HCT116 (cell line): ENCODE measurements around the gene NOS1. TPM values are rescaled to one million over a fixed set of nuclear protein-coding genes. Genes with fewer than 3 reads are reported as not detected.

Experiments used
- ATAC-seq: fragments of 200-7000 bp; cut with Tn5 transposase; 2 replicates; pipeline ENCODE4 v1.9.1; 2020; ENCODE audit warnings: mild to moderate bottlenecking, moderate library complexity
- BruUV-seq: library from RNA; stranded (reverse); fragments of 400-500 nt; replicated peaks from 2 replicates; lab custom pipeline; 2021; lab: Mats Ljungman, UMichigan
- CTCF ChIA-PET: fragments of 300-600 bp; sonication (Branson Sonifier 250); formaldehyde crosslinking; loops from one replicate; lab custom pipeline; 2021; ENCODE audit warnings: antibody characterized with exemption; lab: Charles Lee
- POLR2A ChIA-PET: fragments of 300-600, 350-600 bp; sonication (Branson Sonifier 250); formaldehyde crosslinking; loops from one replicate; lab custom pipeline; 2021; ENCODE audit warnings: antibody characterized with exemption; lab: Charles Lee
- RAD21 ChIA-PET, 2 experiments: fragments of 300-600 bp; sonication (Branson Sonifier 250); formaldehyde crosslinking; loops; one replicate each; lab custom pipeline; 2023; ENCODE audit warnings: low total read pairs in 2 of 2; ENCODE audit not compliant: uncharacterized antibody in 2 of 2, unreplicated experiment in 2 of 2, low non-redundant PET in 1 of 2; lab: Charles Lee
- DNase-seq: peaks from one replicate; pipeline ENCODE4 v3.0.0-alpha.2; 2010; ENCODE audit warnings: low read depth, low spot score
- H2AFZ ChIP-seq: fragments of 200-600 bp; shearing (Covaris generic), sonication (generic); 2 replicates; pipeline ENCODE4 v1.6.1; 2017; ENCODE audit warnings: low read depth, mixed run types, mixed read lengths, antibody characterized with exemption, low read length; ENCODE audit not compliant: poor library complexity, severe bottlenecking
- H3K27ac ChIP-seq: 2 replicates; pipeline ENCODE4 v1.5.1; 2012; ENCODE audit warnings: low read depth, low read length
- H3K27me3 ChIP-seq: fragments of 200-600 bp; sonication (generic); 2 replicates; pipeline ENCODE4 v1.6.1; 2016; ENCODE audit warnings: mixed run types, low read length, mixed read lengths; ENCODE audit not compliant: insufficient read depth
- H3K36me3 ChIP-seq, 2 experiments: fragments of 200-500 bp in 1 of 2; fragments of 200-600 bp in 1 of 2; sonication (Bioruptor generic) in 1 of 2; sonication (generic) in 1 of 2; 2 replicates each; pipeline versions ENCODE4 v1.5.1 to v1.6.1; 2014 to 2016; ENCODE audit warnings: low read length in 2 of 2, inconsistent platforms in 1 of 2, mixed read lengths in 1 of 2, mixed run types in 1 of 2; ENCODE audit not compliant: insufficient read depth in 2 of 2, control insufficient read depth in 1 of 2
- H3K4me1 ChIP-seq, 2 experiments: fragments of 200-600 bp in 1 of 2; sonication (generic) in 1 of 2; 2 replicates each; pipeline versions ENCODE4 v1.5.1 to v1.6.1; 2012 to 2017; ENCODE audit warnings: low read length in 2 of 2, inconsistent platforms in 1 of 2, mild to moderate bottlenecking in 1 of 2, mixed read lengths in 1 of 2, mixed run types in 1 of 2, moderate library complexity in 1 of 2; ENCODE audit not compliant: insufficient read depth in 2 of 2, control insufficient read depth in 1 of 2
- H3K4me2 ChIP-seq: fragments of 200-600 bp; sonication (generic); 2 replicates; pipeline ENCODE4 v1.6.1; 2017; ENCODE audit warnings: mixed run types, low read length, mixed read lengths
- H3K4me3 ChIP-seq, 2 experiments: fragments of 200-600 bp in 1 of 2; sonication (generic) in 1 of 2; replicated peaks in 1 of 2; 2 replicates each; pipeline ENCODE4 v1.5.1; 2011 to 2016; ENCODE audit warnings: low read length in 2 of 2, control low read depth in 1 of 2, low read depth in 1 of 2, mild to moderate bottlenecking in 1 of 2, mixed read lengths in 1 of 2, mixed run types in 1 of 2
- H3K79me2 ChIP-seq: fragments of 200-600 bp; sonication (generic); 2 replicates; pipeline ENCODE4 v1.6.1; 2017; ENCODE audit warnings: mild to moderate bottlenecking, mixed run types, low read length, moderate library complexity, mixed read lengths; ENCODE audit not compliant: insufficient read depth
- H3K9ac ChIP-seq: fragments of 200-600 bp; sonication (generic); 2 replicates; pipeline ENCODE4 v1.6.1; 2016; ENCODE audit warnings: low read length, mixed read lengths
- H3K9me2 ChIP-seq: fragments of 200-600 bp; sonication (generic), shearing (Covaris generic); 2 replicates; pipeline ENCODE4 v1.6.1; 2017; ENCODE audit warnings: mixed run types, mild to moderate bottlenecking, moderate library complexity; ENCODE audit not compliant: insufficient read depth
- H3K9me3 ChIP-seq, 2 experiments: fragments of 200-500 bp in 1 of 2; fragments of 200-600 bp in 1 of 2; sonication (Bioruptor generic) in 1 of 2; sonication (generic) in 1 of 2; 2 replicates each; pipeline ENCODE4 v1.6.1; 2014 to 2017; ENCODE audit warnings: low read length in 2 of 2, mixed read lengths in 2 of 2, inconsistent platforms in 1 of 2, low read depth in 1 of 2, mild to moderate bottlenecking in 1 of 2, mixed run types in 1 of 2, moderate library complexity in 1 of 2; ENCODE audit not compliant: control insufficient read depth in 1 of 2, insufficient read depth in 1 of 2
- H4K20me1 ChIP-seq: fragments of 200-600 bp; sonication (generic), shearing (Covaris generic); 2 replicates; pipeline ENCODE4 v1.6.1; 2017; ENCODE audit warnings: mixed run types, mild to moderate bottlenecking, moderate library complexity; ENCODE audit not compliant: insufficient read depth
- CBX3 ChIP-seq: IDR thresholded peaks from 2 replicates; pipeline ENCODE4 v1.6.1; 2012; ENCODE audit warnings: low read depth
- CEBPB ChIP-seq: IDR thresholded peaks from 2 replicates; pipeline ENCODE4 v1.6.1; 2012; ENCODE audit warnings: low read depth
- EGR1 ChIP-seq: IDR thresholded peaks from 2 replicates; pipeline ENCODE4 v1.6.1; 2012; ENCODE audit warnings: low read depth
- ELF1 ChIP-seq: IDR thresholded peaks from 2 replicates; pipeline ENCODE4 v1.6.1; 2012; ENCODE audit warnings: low read depth, borderline replicate concordance
- EZH2 ChIP-seq: fragments of 200-600 bp; sonication (generic); IDR thresholded peaks from 2 replicates; pipeline ENCODE4 v1.6.1; 2017; ENCODE audit warnings: antibody characterized with exemption, mixed run types
- EZH2phosphoT487 ChIP-seq: fragments of 200-600 bp; IDR thresholded peaks from 2 replicates; pipeline ENCODE4 v1.6.1; 2018; ENCODE audit warnings: antibody characterized with exemption, borderline replicate concordance
- FOSL1 ChIP-seq: IDR thresholded peaks from 2 replicates; pipeline ENCODE4 v1.6.1; 2012; ENCODE audit warnings: low read depth
- JUND ChIP-seq: IDR thresholded peaks from 2 replicates; pipeline ENCODE4 v1.6.1; 2012
- POLR2A ChIP-seq: IDR thresholded peaks from 2 replicates; pipeline ENCODE4 v1.7.0; 2011; ENCODE audit warnings: borderline replicate concordance; ENCODE audit not compliant: insufficient read depth, insufficient read length; ENCODE audit errors: extremely low read depth
- POLR2AphosphoS5 ChIP-seq: IDR thresholded peaks from 2 replicates; pipeline ENCODE4 v1.6.1; 2011; ENCODE audit warnings: mild to moderate bottlenecking, low read depth, low read length, moderate library complexity
- RAD21 ChIP-seq: IDR thresholded peaks from 2 replicates; pipeline ENCODE4 v1.6.1; 2012; ENCODE audit warnings: low read depth, mild to moderate bottlenecking
- SIN3A ChIP-seq: IDR thresholded peaks from 2 replicates; pipeline ENCODE4 v1.6.1; 2012; ENCODE audit warnings: low read depth
- SP1 ChIP-seq: IDR thresholded peaks from 2 replicates; pipeline ENCODE4 v1.6.1; 2012; ENCODE audit warnings: low read depth
- SRF ChIP-seq: IDR thresholded peaks from 2 replicates; pipeline ENCODE4 v1.6.1; 2012; ENCODE audit warnings: low read depth
- TCF7L2 ChIP-seq: IDR thresholded peaks from 2 replicates; pipeline ENCODE4 v1.7.0; 2011; ENCODE audit warnings: borderline replicate concordance, inconsistent platforms; ENCODE audit not compliant: insufficient read depth, insufficient read length; ENCODE audit errors: extremely low read depth
- YY1 ChIP-seq: IDR thresholded peaks from 2 replicates; pipeline ENCODE4 v1.6.1; 2011; ENCODE audit warnings: low read length, low read depth, moderate library complexity, mild to moderate bottlenecking; ENCODE audit not compliant: insufficient replicate concordance; ENCODE audit errors: extremely low read depth
- ZFX ChIP-seq: fragments of 450-650 bp; IDR thresholded peaks from 2 replicates; pipeline ENCODE4 v1.6.1; 2017
- ZNF274 ChIP-seq: fragments of 200-500 bp; sonication (Bioruptor generic); IDR thresholded peaks from 2 replicates; pipeline ENCODE4 v1.6.1; 2014; ENCODE audit warnings: mild to moderate bottlenecking, low read depth, low read length, inconsistent platforms
- intact Hi-C: fragments of 100-400 bp; cut with micrococcal nuclease; formaldehyde crosslinking; loops from 2 replicates; pipeline ENCODE4 v1.10.0; 2022
- total RNA-seq: library from RNA; stranded (reverse); gene quantifications from one replicate; pipeline ENCODE4 v1.2.1, GENCODE V29; 2021; ENCODE audit not compliant: unreplicated experiment
- TF ChIP-seq, protein P1 (sequence below): IDR thresholded peaks from 2 replicates; pipeline ENCODE4 v1.6.1; 2012
- TF ChIP-seq, protein P2 (sequence below): IDR thresholded peaks from 2 replicates; pipeline ENCODE4 v1.6.1; 2012; ENCODE audit warnings: low read depth
- TF ChIP-seq, protein P3 (sequence below): IDR thresholded peaks from 2 replicates; pipeline ENCODE4 v1.6.1; 2012
- TF ChIP-seq, protein P4 (sequence below): IDR thresholded peaks from 2 replicates; pipeline ENCODE4 v1.6.1; 2011; ENCODE audit warnings: mild to moderate bottlenecking, low read length, moderate library complexity; ENCODE audit not compliant: insufficient replicate concordance; ENCODE audit errors: extremely low read depth

Gene NOS1
- total RNA-seq, 1 experiment from 2014 or later: 0.22 TPM

DNA sequence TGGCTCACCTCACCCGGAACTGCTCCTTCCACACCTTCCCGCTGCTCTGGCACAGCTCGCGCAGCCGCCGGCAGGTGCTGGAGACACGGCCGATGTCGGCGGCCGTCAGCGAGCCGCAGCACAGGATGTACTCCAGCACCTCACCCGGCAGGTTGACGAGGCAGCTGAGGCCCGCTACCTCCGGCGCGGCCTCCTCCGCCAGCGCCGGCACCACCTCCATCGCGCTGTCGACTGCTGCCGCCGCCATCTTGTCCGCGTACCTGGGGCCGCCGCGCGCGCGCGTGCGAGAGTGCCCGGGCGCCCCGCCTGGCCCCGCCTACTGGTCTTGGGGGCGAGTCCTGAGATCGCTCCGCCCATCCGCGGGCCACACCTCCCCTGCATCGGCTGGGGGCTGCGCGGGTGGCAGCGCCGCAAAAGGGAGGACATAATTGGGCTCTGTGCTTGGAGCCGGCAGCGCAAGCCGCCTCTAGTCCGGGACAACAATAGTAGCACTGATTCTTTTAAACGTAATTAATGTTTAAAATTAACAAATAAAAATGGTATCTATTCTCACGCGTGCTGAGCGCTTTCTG is 171.1 kb downstream of the NOS1 start, which contains the start of gene FBXO21:
Gene FBXO21 (minus strand): TSS at position 261 of the 572 bp plus-strand sequence. CDS start 14 bp downstream, at position 247.
- no peak within 1 kb of the TSS for H2AFZ ChIP-seq
- H3K4me1 ChIP-seq: peaks cover 13 to 30% of the 10 kb centered on the region in 2 experiments; a peak in 3 of 4 replicates
- no TSS peak for BruUV-seq
- no peaks in the 10 kb centered on the region for H4K20me1 ChIP-seq
- intact Hi-C loops: no loop called here
- RAD21 ChIA-PET: no interaction called here
- H3K9me3 ChIP-seq: peaks cover 0 to 4% of the 10 kb centered on the region in 2 experiments; a peak in 1 of 4 replicates
- peak within 1 kb of the TSS; percentile 59; the same call in 1 of the 2 replicates for H3K27ac ChIP-seq
- CTCF ChIA-PET: no interaction called here
- H3K79me2 ChIP-seq: peaks cover 28% of the 10 kb centered on the region
- H3K9ac ChIP-seq: peak within 1 kb of the TSS; percentile 79
- H3K27me3 ChIP-seq: no peaks in the 10 kb centered on the region
- H3K4me2 ChIP-seq: peak within 1 kb of the TSS; percentile 93
- peaks cover 5 to 15% of the 10 kb centered on the region in 2 experiments for H3K36me3 ChIP-seq
- peak; percentile 69 for DNase-seq
- POLR2A ChIA-PET: no interaction called here
- H3K9me2 ChIP-seq: no peaks in the 10 kb centered on the region
- peak; percentile 91 for ATAC-seq
- H3K4me3 ChIP-seq: peak within 1 kb of the TSS; percentile 89 to 91
- no peak for TF ChIP-seq JUND
- no peak for TF ChIP-seq ELF1
- TF ChIP-seq, protein P1, sequence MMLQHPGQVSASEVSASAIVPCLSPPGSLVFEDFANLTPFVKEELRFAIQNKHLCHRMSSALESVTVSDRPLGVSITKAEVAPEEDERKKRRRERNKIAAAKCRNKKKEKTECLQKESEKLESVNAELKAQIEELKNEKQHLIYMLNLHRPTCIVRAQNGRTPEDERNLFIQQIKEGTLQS: no peak
- TF ChIP-seq POLR2AphosphoS5: peak; percentile 98
- TF ChIP-seq, protein P2, sequence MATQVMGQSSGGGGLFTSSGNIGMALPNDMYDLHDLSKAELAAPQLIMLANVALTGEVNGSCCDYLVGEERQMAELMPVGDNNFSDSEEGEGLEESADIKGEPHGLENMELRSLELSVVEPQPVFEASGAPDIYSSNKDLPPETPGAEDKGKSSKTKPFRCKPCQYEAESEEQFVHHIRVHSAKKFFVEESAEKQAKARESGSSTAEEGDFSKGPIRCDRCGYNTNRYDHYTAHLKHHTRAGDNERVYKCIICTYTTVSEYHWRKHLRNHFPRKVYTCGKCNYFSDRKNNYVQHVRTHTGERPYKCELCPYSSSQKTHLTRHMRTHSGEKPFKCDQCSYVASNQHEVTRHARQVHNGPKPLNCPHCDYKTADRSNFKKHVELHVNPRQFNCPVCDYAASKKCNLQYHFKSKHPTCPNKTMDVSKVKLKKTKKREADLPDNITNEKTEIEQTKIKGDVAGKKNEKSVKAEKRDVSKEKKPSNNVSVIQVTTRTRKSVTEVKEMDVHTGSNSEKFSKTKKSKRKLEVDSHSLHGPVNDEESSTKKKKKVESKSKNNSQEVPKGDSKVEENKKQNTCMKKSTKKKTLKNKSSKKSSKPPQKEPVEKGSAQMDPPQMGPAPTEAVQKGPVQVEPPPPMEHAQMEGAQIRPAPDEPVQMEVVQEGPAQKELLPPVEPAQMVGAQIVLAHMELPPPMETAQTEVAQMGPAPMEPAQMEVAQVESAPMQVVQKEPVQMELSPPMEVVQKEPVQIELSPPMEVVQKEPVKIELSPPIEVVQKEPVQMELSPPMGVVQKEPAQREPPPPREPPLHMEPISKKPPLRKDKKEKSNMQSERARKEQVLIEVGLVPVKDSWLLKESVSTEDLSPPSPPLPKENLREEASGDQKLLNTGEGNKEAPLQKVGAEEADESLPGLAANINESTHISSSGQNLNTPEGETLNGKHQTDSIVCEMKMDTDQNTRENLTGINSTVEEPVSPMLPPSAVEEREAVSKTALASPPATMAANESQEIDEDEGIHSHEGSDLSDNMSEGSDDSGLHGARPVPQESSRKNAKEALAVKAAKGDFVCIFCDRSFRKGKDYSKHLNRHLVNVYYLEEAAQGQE: no peak
- peak; percentile 47 for TF ChIP-seq EGR1
- TF ChIP-seq ZFX: peak; percentile 91
- TF ChIP-seq TCF7L2: no peak
- no peak; the same call in 1 of the 2 replicates for TF ChIP-seq SRF
- peak; percentile 90 for TF ChIP-seq SIN3A
- TF ChIP-seq CBX3: 0 out of 2 replicates have a peak, but pooled peaks have one; percentile 42
- TF ChIP-seq RAD21: no peak; the same call in 1 of the 2 replicates
- TF ChIP-seq SP1: peak; percentile 25; the same call in 1 of the 2 replicates
- TF ChIP-seq YY1: peak; percentile 97
- TF ChIP-seq, protein P3, sequence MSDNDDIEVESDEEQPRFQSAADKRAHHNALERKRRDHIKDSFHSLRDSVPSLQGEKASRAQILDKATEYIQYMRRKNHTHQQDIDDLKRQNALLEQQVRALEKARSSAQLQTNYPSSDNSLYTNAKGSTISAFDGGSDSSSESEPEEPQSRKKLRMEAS: peak; percentile 65
- no peak for TF ChIP-seq EZH2phosphoT487
- TF ChIP-seq FOSL1: no peak
- peak; percentile 89 for TF ChIP-seq POLR2A
- no peak for TF ChIP-seq EZH2
- TF ChIP-seq, protein P4, sequence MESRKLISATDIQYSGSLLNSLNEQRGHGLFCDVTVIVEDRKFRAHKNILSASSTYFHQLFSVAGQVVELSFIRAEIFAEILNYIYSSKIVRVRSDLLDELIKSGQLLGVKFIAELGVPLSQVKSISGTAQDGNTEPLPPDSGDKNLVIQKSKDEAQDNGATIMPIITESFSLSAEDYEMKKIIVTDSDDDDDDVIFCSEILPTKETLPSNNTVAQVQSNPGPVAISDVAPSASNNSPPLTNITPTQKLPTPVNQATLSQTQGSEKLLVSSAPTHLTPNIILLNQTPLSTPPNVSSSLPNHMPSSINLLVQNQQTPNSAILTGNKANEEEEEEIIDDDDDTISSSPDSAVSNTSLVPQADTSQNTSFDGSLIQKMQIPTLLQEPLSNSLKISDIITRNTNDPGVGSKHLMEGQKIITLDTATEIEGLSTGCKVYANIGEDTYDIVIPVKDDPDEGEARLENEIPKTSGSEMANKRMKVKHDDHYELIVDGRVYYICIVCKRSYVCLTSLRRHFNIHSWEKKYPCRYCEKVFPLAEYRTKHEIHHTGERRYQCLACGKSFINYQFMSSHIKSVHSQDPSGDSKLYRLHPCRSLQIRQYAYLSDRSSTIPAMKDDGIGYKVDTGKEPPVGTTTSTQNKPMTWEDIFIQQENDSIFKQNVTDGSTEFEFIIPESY: no peak
- no peak for TF ChIP-seq ZNF274
- no peak for TF ChIP-seq CEBPB
